ENCODE measurements around the gene LRRC63.

The LRRC63 gene

GRCh38 chr13:46313024-46313423 is 101.3 kb downstream of the LRRC63 start:
- TF ChIP-seq SUZ12 (IDR thresholded peaks at IDR 0.05; ENCODE audit: extremely low read depth, insufficient read depth, insufficient read length) = no peak
- TF ChIP-seq ZNF274 (IDR thresholded peaks at IDR 0.05; ENCODE audit: low read depth, low read length) = no peak
- no peak for TF ChIP-seq YY1 (IDR thresholded peaks at IDR 0.05; ENCODE audit: insufficient read depth, insufficient read length)

GRCh38 chr13:46313432-46314257 is 101.9 kb downstream of the LRRC63 start:
- DNase-seq (ENCODE audit: low read depth, low spot score) = no peak
- TF ChIP-seq YY1 (IDR thresholded peaks at IDR 0.05; ENCODE audit: insufficient read depth, insufficient read length) (no peak), SUZ12 (IDR thresholded peaks at IDR 0.05; ENCODE audit: extremely low read depth, insufficient read depth, insufficient read length) (no peak)
- Histone ChIP-seq H3K4me3 (ENCODE audit: insufficient read length, low read depth) (no peak overlapping the region), H3K27me3 (ENCODE audit: insufficient read depth, insufficient read length) (no peaks in the 10 kb centered on the region), H3K9ac (ENCODE audit: insufficient read length, low read depth) (no peak overlapping the region), H3K9me3 (ENCODE audit: insufficient read depth, low read length) (no peaks in the 10 kb centered on the region), H3K4me1 (ENCODE audit: insufficient read depth, insufficient read length) (no peaks in the 10 kb centered on the region), H3K36me3 (ENCODE audit: insufficient read depth, insufficient read length, low read length) (no peaks in the 10 kb centered on the region)

More at GRCh38 chr13:46313024-46313423, 101.3 kb downstream of the LRRC63 start:
- no peaks in the 10 kb centered on the region for H3K4me1 ChIP-seq (ENCODE audit: insufficient read depth, insufficient read length)
- no peaks in the 10 kb centered on the region for H3K36me3 ChIP-seq (ENCODE audit: insufficient read depth, insufficient read length, low read length)
- no peak overlapping the region for H3K4me3 ChIP-seq (ENCODE audit: insufficient read length, low read depth)
- H3K27me3 ChIP-seq (ENCODE audit: insufficient read depth, insufficient read length) = no peaks in the 10 kb centered on the region
- no peak overlapping the region for H3K9ac ChIP-seq (ENCODE audit: insufficient read length, low read depth)
- DNase-seq (ENCODE audit: low read depth, low spot score) = no peak
- H3K9me3 ChIP-seq (ENCODE audit: insufficient read depth, low read length) = no peaks in the 10 kb centered on the region

GRCh38 chr13:46314587-46314986 is 102.9 kb downstream of the LRRC63 start:
- TF ChIP-seq YY1 (IDR thresholded peaks at IDR 0.05; ENCODE audit: insufficient read depth, insufficient read length) = no peak
- TF ChIP-seq SUZ12 (IDR thresholded peaks at IDR 0.05; ENCODE audit: extremely low read depth, insufficient read depth, insufficient read length) = no peak
- TF ChIP-seq ZNF274 (IDR thresholded peaks at IDR 0.05; ENCODE audit: low read depth, low read length) = no peak
- H3K36me3 ChIP-seq (ENCODE audit: insufficient read depth, insufficient read length, low read length) = no peaks in the 10 kb centered on the region
- H3K4me1 ChIP-seq (ENCODE audit: insufficient read depth, insufficient read length) = no peaks in the 10 kb centered on the region
- no peaks in the 10 kb centered on the region for H3K9me3 ChIP-seq (ENCODE audit: insufficient read depth, low read length)
- H3K4me3 ChIP-seq (ENCODE audit: insufficient read length, low read depth) = no peak overlapping the region
- no peak for DNase-seq (ENCODE audit: low read depth, low spot score)
- no peaks in the 10 kb centered on the region for H3K27me3 ChIP-seq (ENCODE audit: insufficient read depth, insufficient read length)
- H3K9ac ChIP-seq (ENCODE audit: insufficient read length, low read depth) = no peak overlapping the region

- H3K36me3 ChIP-seq (ENCODE audit: insufficient read depth, insufficient read length, low read length) = no peaks in the 10 kb centered on the region
- H3K4me1 ChIP-seq (ENCODE audit: insufficient read depth, insufficient read length) = no peaks in the 10 kb centered on the region
- no peaks in the 10 kb centered on the region for H3K27me3 ChIP-seq (ENCODE audit: insufficient read depth, insufficient read length)
- no peak overlapping the region for H3K4me3 ChIP-seq (ENCODE audit: insufficient read length, low read depth)
- DNase-seq (ENCODE audit: low read depth, low spot score) = no peak
- no peak for TF ChIP-seq YY1 (IDR thresholded peaks at IDR 0.05; ENCODE audit: insufficient read depth, insufficient read length)
- no peak for TF ChIP-seq ZNF274 (IDR thresholded peaks at IDR 0.05; ENCODE audit: low read depth, low read length)
- TF ChIP-seq SUZ12 (IDR thresholded peaks at IDR 0.05; ENCODE audit: extremely low read depth, insufficient read depth, insufficient read length) = no peak
- H3K9me3 ChIP-seq (ENCODE audit: insufficient read depth, low read length) = no peaks in the 10 kb centered on the region
- H3K9ac ChIP-seq (ENCODE audit: insufficient read length, low read depth) = no peak overlapping the region
These were observed 103.3 kb downstream of the LRRC63 start for GRCh38 chr13:46315036-46315435.

- Histone ChIP-seq H3K4me3 (ENCODE audit: insufficient read length, low read depth) (no peak overlapping the region), H3K36me3 (ENCODE audit: insufficient read depth, insufficient read length, low read length) (no peaks in the 10 kb centered on the region), H3K27me3 (ENCODE audit: insufficient read depth, insufficient read length) (no peaks in the 10 kb centered on the region), H3K4me1 (ENCODE audit: insufficient read depth, insufficient read length) (no peaks in the 10 kb centered on the region), H3K9me3 (ENCODE audit: insufficient read depth, low read length) (no peaks in the 10 kb centered on the region), H3K9ac (ENCODE audit: insufficient read length, low read depth) (no peak overlapping the region)
- DNase-seq (ENCODE audit: low read depth, low spot score) = no peak
- no peak for TF ChIP-seq ZNF274 (IDR thresholded peaks at IDR 0.05; ENCODE audit: low read depth, low read length)
- no peak for TF ChIP-seq YY1 (IDR thresholded peaks at IDR 0.05; ENCODE audit: insufficient read depth, insufficient read length)
- no peak for TF ChIP-seq SUZ12 (IDR thresholded peaks at IDR 0.05; ENCODE audit: extremely low read depth, insufficient read depth, insufficient read length)
These were observed 103.9 kb downstream of the LRRC63 start for GRCh38 chr13:46315491-46316075.

GRCh38 chr13:46317120-46317519 is 105.4 kb downstream of the LRRC63 start:
- no peak for TF ChIP-seq YY1 (IDR thresholded peaks at IDR 0.05; ENCODE audit: insufficient read depth, insufficient read length)
- TF ChIP-seq SUZ12 (IDR thresholded peaks at IDR 0.05; ENCODE audit: extremely low read depth, insufficient read depth, insufficient read length) = no peak
- no peak for TF ChIP-seq ZNF274 (IDR thresholded peaks at IDR 0.05; ENCODE audit: low read depth, low read length)
- Histone ChIP-seq H3K27me3 (ENCODE audit: insufficient read depth, insufficient read length) (no peaks in the 10 kb centered on the region), H3K9ac (ENCODE audit: insufficient read length, low read depth) (no peak overlapping the region), H3K4me3 (ENCODE audit: insufficient read length, low read depth) (no peak overlapping the region), H3K4me1 (ENCODE audit: insufficient read depth, insufficient read length) (no peaks in the 10 kb centered on the region), H3K9me3 (ENCODE audit: insufficient read depth, low read length) (no peaks in the 10 kb centered on the region), H3K36me3 (ENCODE audit: insufficient read depth, insufficient read length, low read length) (no peaks in the 10 kb centered on the region)
- DNase-seq (ENCODE audit: low read depth, low spot score) = no peak

GRCh38 chr13:46318986-46319385 is 107.3 kb downstream of the LRRC63 start:
- Histone ChIP-seq H3K4me1 (ENCODE audit: insufficient read depth, insufficient read length) (no peaks in the 10 kb centered on the region), H3K4me3 (ENCODE audit: insufficient read length, low read depth) (no peak overlapping the region), H3K27me3 (ENCODE audit: insufficient read depth, insufficient read length) (no peaks in the 10 kb centered on the region), H3K9ac (ENCODE audit: insufficient read length, low read depth) (no peak overlapping the region), H3K9me3 (ENCODE audit: insufficient read depth, low read length) (no peaks in the 10 kb centered on the region), H3K36me3 (ENCODE audit: insufficient read depth, insufficient read length, low read length) (no peaks in the 10 kb centered on the region)
- DNase-seq (ENCODE audit: low read depth, low spot score) = no peak
- no peak for TF ChIP-seq ZNF274 (IDR thresholded peaks at IDR 0.05; ENCODE audit: low read depth, low read length)
- TF ChIP-seq YY1 (IDR thresholded peaks at IDR 0.05; ENCODE audit: insufficient read depth, insufficient read length) = no peak
- no peak for TF ChIP-seq SUZ12 (IDR thresholded peaks at IDR 0.05; ENCODE audit: extremely low read depth, insufficient read depth, insufficient read length)

Measured in NT2/D1 (cell line).